HepG2 (cell line): ENCODE data around the gene TCFL5. TPM values are rescaled to one million over a fixed set of nuclear protein-coding genes. Genes with fewer than 3 reads are reported as not detected.

Source experiments
- HOXA3 ChIP-seq: sonication (generic); formaldehyde crosslinking; IDR thresholded peaks from 2 replicates; pipeline ENCODE4 v1.5.0; 2020; ENCODE audit warnings: missing genetic modification reagents
- LCORL ChIP-seq, 2 experiments: fragments of 450-650 bp in 1 of 2; sonication (generic) in 1 of 2; formaldehyde crosslinking in 1 of 2; IDR thresholded peaks; 2 replicates each; pipeline versions ENCODE4 v1.5.0 to v1.6.1; 2017 to 2020; ENCODE audit warnings: antibody characterized with exemption in 1 of 2, missing genetic modification reagents in 1 of 2
- MIER2 ChIP-seq: IDR thresholded peaks from 2 replicates; pipeline ENCODE4 v1.6.1; 2016; ENCODE audit warnings: missing biosample characterization, missing genetic modification reagents
- NFKB2 ChIP-seq: sonication (generic); formaldehyde crosslinking; IDR thresholded peaks from 2 replicates; pipeline ENCODE4 v1.4.0; 2020; ENCODE audit warnings: missing genetic modification reagents, borderline replicate concordance
- REPIN1 ChIP-seq: sonication (generic); formaldehyde crosslinking; IDR thresholded peaks from 2 replicates; pipeline ENCODE4 v1.8.0; 2022; ENCODE audit warnings: missing genetic modification reagents, low read depth, mild to moderate bottlenecking, borderline replicate concordance
- TAF15 ChIP-seq: fragments of 200-400 bp; formaldehyde crosslinking; IDR thresholded peaks from one replicate; pipeline ENCODE4 v1.6.1; 2018; ENCODE audit warnings: mild to moderate bottlenecking, low read depth, low read length; ENCODE audit not compliant: poor library complexity, severe bottlenecking
- ZNF550 ChIP-seq: sonication (generic); formaldehyde crosslinking; IDR thresholded peaks from 2 replicates; pipeline ENCODE4 v1.4.0; 2020; ENCODE audit warnings: mild to moderate bottlenecking, missing genetic modification reagents, borderline replicate concordance
- ZNF652 ChIP-seq: IDR thresholded peaks from 2 replicates; pipeline ENCODE4 v1.6.1; 2016; ENCODE audit warnings: low read depth, borderline replicate concordance
- ZNF747 ChIP-seq: sonication (generic); formaldehyde crosslinking; IDR thresholded peaks from 2 replicates; pipeline ENCODE4 v1.8.1; 2023; ENCODE audit warnings: missing genetic modification reagents, mild to moderate bottlenecking, borderline replicate concordance
- ZNF839 ChIP-seq: sonication (generic); formaldehyde crosslinking; IDR thresholded peaks from 2 replicates; pipeline ENCODE4 v1.4.0; 2020; ENCODE audit warnings: missing genetic modification reagents, mild to moderate bottlenecking, borderline replicate concordance
- polyA plus RNA-seq, 8 experiments: library from polyadenylated mRNA; depleted of rRNA in 3 of 8; stranded (reverse) in 7 of 8; unstranded in 1 of 8; fragments of >200 nt; fragmentation: Illumina TruSeq in 4 of 8; extraction: Trizol in 4 of 8; gene quantifications; 2 replicates each; pipeline versions ENCODE4 v1.2.1 to v1.2.3, GENCODE V29; 2011 to 2016; ENCODE audit warnings: low read depth in 4 of 8, missing spikeins in 1 of 8, mixed read lengths in 1 of 8; ENCODE audit not compliant: insufficient read depth in 1 of 8
- total RNA-seq, 5 experiments: library from RNA; depleted of rRNA; stranded (reverse); fragments of >200 nt; fragmentation: Illumina TruSeq; extraction: Trizol; gene quantifications; 2 replicates each; pipeline ENCODE4 v1.2.3, GENCODE V29; 2016; ENCODE audit warnings: low read depth in 1 of 5
- TF ChIP-seq, protein P1 (sequence below): sonication (generic); formaldehyde crosslinking; IDR thresholded peaks from 2 replicates; pipeline ENCODE4 v1.9.0; 2021; ENCODE audit warnings: missing genetic modification reagents, mild to moderate bottlenecking, borderline replicate concordance

The TCFL5 gene
- total and polyA plus RNA-seq, 2 of the 13 experiments (the other 11 are each of a cell fraction or from before 2014, with no cell fraction given) = 14.8 to 20.0 TPM

GRCh38 chr20:62796699-62797491, 64.7 kb downstream of the TCFL5 start (continued):
- 0 out of 2 replicates have a peak, but pooled peaks have one; percentile 64 for TF ChIP-seq ZNF839 (CRISPR knock-in tag)
- peak; percentile 78 for TF ChIP-seq TAF15
- no peak for TF ChIP-seq ZNF652
- no peak for TF ChIP-seq ZNF550 (CRISPR knock-in tag)
- TF ChIP-seq REPIN1 (CRISPR knock-in tag) = no peak
- no peak for TF ChIP-seq HOXA3
- no peak for TF ChIP-seq ZNF747 (CRISPR knock-in tag)
- no peak for TF ChIP-seq LCORL (IDR thresholded peaks at IDR 0.05)
- TF ChIP-seq LCORL (CRISPR knock-in tag; IDR thresholded peaks at IDR 0.05) = no peak
- TF ChIP-seq, protein P1, sequence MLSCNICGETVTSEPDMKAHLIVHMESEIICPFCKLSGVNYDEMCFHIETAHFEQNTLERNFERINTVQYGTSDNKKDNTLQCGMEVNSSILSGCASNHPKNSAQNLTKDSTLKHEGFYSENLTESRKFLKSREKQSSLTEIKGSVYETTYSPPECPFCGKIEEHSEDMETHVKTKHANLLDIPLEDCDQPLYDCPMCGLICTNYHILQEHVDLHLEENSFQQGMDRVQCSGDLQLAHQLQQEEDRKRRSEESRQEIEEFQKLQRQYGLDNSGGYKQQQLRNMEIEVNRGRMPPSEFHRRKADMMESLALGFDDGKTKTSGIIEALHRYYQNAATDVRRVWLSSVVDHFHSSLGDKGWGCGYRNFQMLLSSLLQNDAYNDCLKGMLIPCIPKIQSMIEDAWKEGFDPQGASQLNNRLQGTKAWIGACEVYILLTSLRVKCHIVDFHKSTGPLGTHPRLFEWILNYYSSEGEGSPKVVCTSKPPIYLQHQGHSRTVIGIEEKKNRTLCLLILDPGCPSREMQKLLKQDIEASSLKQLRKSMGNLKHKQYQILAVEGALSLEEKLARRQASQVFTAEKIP (CRISPR knock-in tag) = no peak
- TF ChIP-seq NFKB2 (CRISPR knock-in tag) = 0 out of 2 replicates have a peak, but pooled peaks have one; percentile 21
- TF ChIP-seq MIER2 (CRISPR knock-in tag) = no peak
